IgD-negative memory B cell (primary cell): Measurements from ENCODE around the gene MACROD2. TPM values are rescaled to one million over a fixed set of nuclear protein-coding genes. Genes with fewer than 3 reads are reported as not detected.

Experiments
- H3K27ac Mint-ChIP-seq, 3 donors: one replicate each; pipeline ENCODE4 v1.8.0; 2020 to 2022; ENCODE audit warnings: mild to moderate bottlenecking in 3 of 3, mixed read lengths in 3 of 3, moderate library complexity in 1 of 3
- H3K27me3 Mint-ChIP-seq: one replicate; pipeline ENCODE4 v1.8.0; 2021; ENCODE audit warnings: mixed read lengths
- H3K36me3 Mint-ChIP-seq: one replicate; pipeline ENCODE4 v1.8.0; 2020; ENCODE audit warnings: mild to moderate bottlenecking, mixed read lengths
- H3K4me1 Mint-ChIP-seq, 3 donors: one replicate each; pipeline ENCODE4 v1.8.0; 2020 to 2022; ENCODE audit warnings: mixed read lengths in 3 of 3, mild to moderate bottlenecking in 1 of 3
- H3K4me3 Mint-ChIP-seq, 4 donors: one replicate each; pipeline ENCODE4 v1.8.0; 2020 to 2022; ENCODE audit warnings: mild to moderate bottlenecking in 4 of 4, mixed read lengths in 4 of 4, moderate library complexity in 3 of 4
- H3K9me3 Mint-ChIP-seq, 3 donors: one replicate each; pipeline ENCODE4 v1.8.0; 2020 to 2021; ENCODE audit warnings: mixed read lengths in 3 of 3, mild to moderate bottlenecking in 1 of 3
- polyA plus RNA-seq: library from polyadenylated mRNA; unstranded; fragments of 300-500 nt; fragmentation: Illumina TruSeq; gene quantifications from one replicate; pipeline ENCODE4 v1.2.3, GENCODE V29; 2021

The MACROD2 gene
- polyA plus RNA-seq, 1 donor from 2014 or later, result 1.3 TPM

- Mint-ChIP-seq H3K27ac (no peak within 1 kb of the TSS), H3K36me3 (no peaks in the 10 kb centered on the region)
Observed at GRCh38 chr20:14337400-14338171, 342.3 kb downstream of the MACROD2 start, which contains the start of gene FLRT3. TSS of gene FLRT3 (minus strand) at chr20:14337612. CDS start at chr20:14327506, 10,106 bp downstream.

GRCh38 chr20:14341801-14342200, 346.5 kb downstream of the MACROD2 start:
- Mint-ChIP-seq H3K9me3 (peaks cover 0 to 2% (median 0%) of the 10 kb centered on the region in 3 donors), H3K4me1 (peaks cover 0 to 1% (median 0%) of the 10 kb centered on the region in 3 donors), H3K36me3 (no peaks in the 10 kb centered on the region), H3K4me3 (no peak overlapping the region), H3K27me3 (no peaks in the 10 kb centered on the region), H3K27ac (no peak overlapping the region)

More at GRCh38 chr20:14337400-14338171, 342.3 kb downstream of the MACROD2 start, which contains the start of gene FLRT3:
- Mint-ChIP-seq H3K4me3 (peak within 1 kb of the TSS in 1 of 4 donors; percentile 25), H3K4me1 (peaks cover 0 to 1% (median 0%) of the 10 kb centered on the region in 3 donors), H3K27me3 (no peaks in the 10 kb centered on the region), H3K9me3 (peaks cover 0 to 2% (median 0%) of the 10 kb centered on the region in 3 donors)

GRCh38 chr20:14342918-14343317, 347.6 kb downstream of the MACROD2 start:
- Mint-ChIP-seq H3K4me1 (no peaks in the 10 kb centered on the region), H3K4me3 (no peak overlapping the region), H3K9me3 (peaks cover 0 to 2% (median 0%) of the 10 kb centered on the region in 3 donors), H3K27ac (no peak overlapping the region), H3K27me3 (no peaks in the 10 kb centered on the region), H3K36me3 (no peaks in the 10 kb centered on the region)

- Mint-ChIP-seq H3K27ac (no peak overlapping the region), H3K4me1 (no peaks in the 10 kb centered on the region), H3K9me3 (peaks cover 0 to 2% (median 0%) of the 10 kb centered on the region in 3 donors)
Observed at GRCh38 chr20:14343491-14344065, 348.3 kb downstream of the MACROD2 start.

GRCh38 chr20:14344746-14345145, 349.4 kb downstream of the MACROD2 start:
- peaks cover 0 to 2% (median 0%) of the 10 kb centered on the region in 3 donors for H3K9me3 Mint-ChIP-seq
- no peaks in the 10 kb centered on the region for H3K27me3 Mint-ChIP-seq
- no peak overlapping the region for H3K27ac Mint-ChIP-seq
- no peak overlapping the region for H3K4me3 Mint-ChIP-seq
- no peaks in the 10 kb centered on the region for H3K4me1 Mint-ChIP-seq
- H3K36me3 Mint-ChIP-seq, result no peaks in the 10 kb centered on the region

More at GRCh38 chr20:14343491-14344065, 348.3 kb downstream of the MACROD2 start:
- no peak overlapping the region for H3K4me3 Mint-ChIP-seq
- no peaks in the 10 kb centered on the region for H3K27me3 Mint-ChIP-seq
- no peaks in the 10 kb centered on the region for H3K36me3 Mint-ChIP-seq

- Mint-ChIP-seq H3K27ac (no peak overlapping the region), H3K4me1 (no peaks in the 10 kb centered on the region), H3K9me3 (peaks cover 0 to 4% (median 4%) of the 10 kb centered on the region in 3 donors), H3K27me3 (no peaks in the 10 kb centered on the region), H3K4me3 (no peak overlapping the region), H3K36me3 (no peaks in the 10 kb centered on the region)
Observed at GRCh38 chr20:14355791-14356190, 360.5 kb downstream of the MACROD2 start.

GRCh38 chr20:14360416-14360815, 365.1 kb downstream of the MACROD2 start:
- no peak overlapping the region for H3K27ac Mint-ChIP-seq
- no peaks in the 10 kb centered on the region for H3K27me3 Mint-ChIP-seq
- H3K4me1 Mint-ChIP-seq, result no peaks in the 10 kb centered on the region
- H3K9me3 Mint-ChIP-seq, result peaks cover 0 to 4% (median 3%) of the 10 kb centered on the region in 3 donors
- no peak overlapping the region for H3K4me3 Mint-ChIP-seq
- H3K36me3 Mint-ChIP-seq, result no peaks in the 10 kb centered on the region

- Mint-ChIP-seq H3K36me3 (no peaks in the 10 kb centered on the region), H3K4me3 (no peak overlapping the region), H3K4me1 (no peaks in the 10 kb centered on the region), H3K27ac (no peak overlapping the region), H3K27me3 (no peaks in the 10 kb centered on the region), H3K9me3 (peaks cover 0 to 7% (median 5%) of the 10 kb centered on the region in 3 donors)
Observed at GRCh38 chr20:14361509-14362345, 366.4 kb downstream of the MACROD2 start.

- Mint-ChIP-seq H3K27ac (no peak overlapping the region), H3K9me3 (no peaks in the 10 kb centered on the region), H3K36me3 (peaks cover 2% of the 10 kb centered on the region), H3K4me1 (no peaks in the 10 kb centered on the region), H3K27me3 (no peaks in the 10 kb centered on the region), H3K4me3 (no peak overlapping the region)
Observed at GRCh38 chr20:14374196-14374595, 378.9 kb downstream of the MACROD2 start.

GRCh38 chr20:14375416-14375985, 380.2 kb downstream of the MACROD2 start:
- Mint-ChIP-seq H3K9me3 (no peaks in the 10 kb centered on the region), H3K27ac (no peak overlapping the region), H3K4me1 (no peaks in the 10 kb centered on the region), H3K27me3 (no peaks in the 10 kb centered on the region), H3K36me3 (peaks cover 2% of the 10 kb centered on the region), H3K4me3 (no peak overlapping the region)

GRCh38 chr20:14378326-14378725, 383.0 kb downstream of the MACROD2 start:
- peaks cover 0 to 2% (median 0%) of the 10 kb centered on the region in 3 donors for H3K9me3 Mint-ChIP-seq
- H3K27me3 Mint-ChIP-seq, result no peaks in the 10 kb centered on the region
- no peak overlapping the region for H3K4me3 Mint-ChIP-seq
- H3K36me3 Mint-ChIP-seq, result no peaks in the 10 kb centered on the region
- no peaks in the 10 kb centered on the region for H3K4me1 Mint-ChIP-seq
- H3K27ac Mint-ChIP-seq, result no peak overlapping the region

GRCh38 chr20:14383335-14383734, 388.0 kb downstream of the MACROD2 start:
- no peaks in the 10 kb centered on the region for H3K4me1 Mint-ChIP-seq
- no peaks in the 10 kb centered on the region for H3K27me3 Mint-ChIP-seq
- no peak overlapping the region for H3K4me3 Mint-ChIP-seq
- no peaks in the 10 kb centered on the region for H3K36me3 Mint-ChIP-seq
- H3K9me3 Mint-ChIP-seq, result peaks cover 0 to 7% (median 2%) of the 10 kb centered on the region in 3 donors
- H3K27ac Mint-ChIP-seq, result no peak overlapping the region

GRCh38 chr20:14384416-14385175, 389.3 kb downstream of the MACROD2 start:
- Mint-ChIP-seq H3K4me1 (no peaks in the 10 kb centered on the region), H3K4me3 (no peak overlapping the region), H3K27ac (no peak overlapping the region), H3K36me3 (no peaks in the 10 kb centered on the region), H3K9me3 (peaks cover 2 to 10% (median 5%) of the 10 kb centered on the region in 3 donors), H3K27me3 (no peaks in the 10 kb centered on the region)

GRCh38 chr20:14385176-14385740, 389.9 kb downstream of the MACROD2 start:
- no peaks in the 10 kb centered on the region for H3K27me3 Mint-ChIP-seq

More at GRCh38 chr20:14385176-14385740, 389.9 kb downstream of the MACROD2 start:
- no peak overlapping the region for H3K27ac Mint-ChIP-seq
- H3K36me3 Mint-ChIP-seq, result no peaks in the 10 kb centered on the region
- peaks cover 2 to 10% (median 5%) of the 10 kb centered on the region in 3 donors for H3K9me3 Mint-ChIP-seq
- no peaks in the 10 kb centered on the region for H3K4me1 Mint-ChIP-seq
- H3K4me3 Mint-ChIP-seq, result no peak overlapping the region
